Endodermal cell (in vitro differentiated cells): ENCODE measurements around the gene CIDEC. TPM values are rescaled to one million over a fixed set of nuclear protein-coding genes. Genes with fewer than 3 reads are reported as not detected.

ENCODE experiments used
- DNase-seq: peaks from one replicate; pipeline ENCODE4 v3.0.0-alpha.2; 2017
- H3K27ac ChIP-seq: 2 replicates; pipeline ENCODE4 v1.5.1; 2013; ENCODE audit warnings: mild to moderate bottlenecking, low read depth, low read length, moderate library complexity
- H3K27me3 ChIP-seq: 2 replicates; pipeline ENCODE4 v1.6.1; 2013; ENCODE audit warnings: mild to moderate bottlenecking, low read length, moderate library complexity; ENCODE audit not compliant: insufficient read depth, control insufficient read depth, poor library complexity, severe bottlenecking
- H3K36me3 ChIP-seq: 2 replicates; pipeline ENCODE4 v1.7.0; 2013; ENCODE audit warnings: mild to moderate bottlenecking, low read length, moderate library complexity; ENCODE audit not compliant: control insufficient read depth, insufficient read depth
- H3K4me1 ChIP-seq: one replicate; pipeline ENCODE4 v1.7.0; 2013; ENCODE audit warnings: low read length; ENCODE audit not compliant: control insufficient read depth, insufficient read depth
- H3K4me3 ChIP-seq: 2 replicates; pipeline ENCODE4 v1.5.1; 2013; ENCODE audit warnings: mild to moderate bottlenecking, low read length, moderate library complexity
- H3K9ac ChIP-seq: 2 replicates; pipeline ENCODE4 v1.6.1; 2013; ENCODE audit warnings: mild to moderate bottlenecking, low read length, moderate library complexity; ENCODE audit not compliant: poor library complexity, severe bottlenecking; ENCODE audit errors: extremely low read depth
- H3K9me3 ChIP-seq: 2 replicates; pipeline ENCODE4 v1.6.1; 2013; ENCODE audit warnings: mild to moderate bottlenecking, low read length, moderate library complexity; ENCODE audit not compliant: control insufficient read depth
- H3K27ac Mint-ChIP-seq: 2 replicates; pipeline ENCODE4 v1.8.0; 2020; ENCODE audit warnings: mixed read lengths
- H3K27me3 Mint-ChIP-seq: 2 replicates; pipeline ENCODE4 v1.8.0; 2021; ENCODE audit warnings: mild to moderate bottlenecking, mixed read lengths; ENCODE audit not compliant: insufficient read depth
- H3K36me3 Mint-ChIP-seq: 2 replicates; pipeline ENCODE4 v1.8.0; 2020; ENCODE audit warnings: low read depth, mixed read lengths
- H3K4me1 Mint-ChIP-seq: 2 replicates; pipeline ENCODE4 v1.8.0; 2020; ENCODE audit warnings: mixed read lengths
- H3K4me3 Mint-ChIP-seq: 2 replicates; pipeline ENCODE4 v1.8.0; 2020; ENCODE audit warnings: mild to moderate bottlenecking, moderate library complexity, mixed read lengths
- H3K9me3 Mint-ChIP-seq: 2 replicates; pipeline ENCODE4 v1.8.0; 2020; ENCODE audit warnings: mild to moderate bottlenecking, mixed read lengths
- CTCF ChIP-seq: fragments of 200-600 bp; sonication (generic); conservative IDR thresholded peaks from 2 replicates; pipeline ENCODE4 v1.5.0; 2021; ENCODE audit warnings: antibody characterized with exemption, mild to moderate bottlenecking
- WGBS, 2 experiments: methylation state at CpG; one replicate each; pipeline versions ENCODE4 v1.1.5 to v1.1.7; 2013; ENCODE audit warnings: missing lambda C conversion rate in 2 of 2, mixed read lengths in 1 of 2; ENCODE audit not compliant: insufficient coverage in 1 of 2, insufficient read length in 1 of 2; 5-methylcytosine and 5-hydroxymethylcytosine counted together
- total RNA-seq, 2 donors: library from RNA; stranded (reverse); fragmentation: NEBNext Ultra II Directional in 1 of 2; extraction: Animal tissue kit (Norgen Biotek cat#: 25700) in 1 of 2; gene quantifications; 2 replicates in 1 of 2; 3 replicates in 1 of 2; pipeline ENCODE4 v1.2.1, GENCODE V29; 2021

Gene CIDEC
- total RNA-seq, 2 donors from 2014 or later = not detected

DNA sequence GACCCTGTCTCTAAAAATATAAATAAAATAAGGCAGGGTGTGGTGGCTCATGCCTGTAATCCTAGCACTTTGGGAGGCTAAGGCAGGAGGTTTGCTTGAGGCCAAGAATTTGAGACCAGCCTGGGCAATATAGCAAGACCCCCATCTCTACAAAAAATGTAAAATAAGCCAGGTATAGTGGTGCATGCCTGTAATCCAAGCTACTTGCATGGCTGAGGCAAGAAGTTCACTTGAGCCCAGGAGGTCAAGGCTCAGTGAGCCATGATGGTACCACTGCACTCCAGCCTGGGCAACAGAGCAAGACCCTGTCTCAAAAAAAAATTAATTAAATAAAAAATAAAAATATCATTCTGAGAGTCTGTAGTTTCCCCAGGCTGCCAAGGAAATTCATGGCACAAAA is 6.3 kb upstream of the CIDEC start:
- Mint-ChIP-seq H3K36me3 (no peaks in the 10 kb centered on the region), H3K27ac (no peak overlapping the region), H3K4me1 (no peaks in the 10 kb centered on the region), H3K27me3 (no peaks in the 10 kb centered on the region), H3K4me3 (no peak overlapping the region), H3K9me3 (no peaks in the 10 kb centered on the region)
- Histone ChIP-seq H3K4me1 (no peaks in the 10 kb centered on the region), H3K4me3 (no peak overlapping the region), H3K9ac (no peak overlapping the region), H3K27me3 (peaks cover 7% of the 10 kb centered on the region), H3K9me3 (no peaks in the 10 kb centered on the region), H3K36me3 (no peaks in the 10 kb centered on the region), H3K27ac (no peak overlapping the region)
- no peak for DNase-seq
- no peak for TF ChIP-seq CTCF

DNA sequence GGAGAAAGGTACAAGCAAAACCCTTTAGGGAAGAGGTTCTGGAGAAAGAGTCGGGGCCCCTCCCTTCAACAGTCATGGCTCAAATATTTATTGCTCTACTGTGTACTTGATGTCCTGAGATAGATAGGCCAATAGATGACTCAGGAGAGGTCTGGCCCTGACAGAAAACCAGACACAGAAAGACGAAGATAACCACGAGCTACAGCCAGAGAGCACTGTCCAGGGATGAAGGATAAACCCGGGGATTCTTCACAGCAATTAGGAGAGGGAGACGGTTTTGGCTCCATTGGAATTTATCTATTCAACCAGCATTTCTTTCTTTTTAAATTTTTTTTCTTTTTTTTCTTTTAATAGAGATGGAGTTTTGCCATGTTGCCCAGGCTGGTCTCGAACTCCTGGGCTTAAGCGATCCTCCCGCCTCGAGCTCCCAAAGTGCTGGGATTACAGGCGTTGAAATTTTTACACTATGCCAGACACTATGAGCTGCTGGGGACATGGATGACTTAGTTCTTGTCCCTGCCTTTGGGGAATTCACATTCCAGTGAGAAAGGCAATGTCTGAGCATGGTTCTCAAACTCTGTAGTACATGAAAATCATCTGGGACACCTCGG is 4.6 kb upstream of the CIDEC start:
- Histone ChIP-seq H3K27me3 (peaks cover 7% of the 10 kb centered on the region), H3K4me1 (no peaks in the 10 kb centered on the region), H3K9me3 (no peaks in the 10 kb centered on the region), H3K4me3 (no peak overlapping the region), H3K36me3 (no peaks in the 10 kb centered on the region), H3K9ac (no peak overlapping the region), H3K27ac (no peak overlapping the region)
- no peak overlapping the region for H3K4me3 Mint-ChIP-seq
- H3K9me3 Mint-ChIP-seq = no peaks in the 10 kb centered on the region
- 90 to 96% methylated on average over 10 to 11 of the region's 11 CpGs for WGBS, 2 experiments
- H3K27me3 Mint-ChIP-seq = no peaks in the 10 kb centered on the region
- TF ChIP-seq CTCF = no peak
- peak overlapping the region; percentile 41 for H3K27ac Mint-ChIP-seq
- H3K4me1 Mint-ChIP-seq = no peaks in the 10 kb centered on the region
- DNase-seq = no peak
- H3K36me3 Mint-ChIP-seq = no peaks in the 10 kb centered on the region

- WGBS, 2 experiments = 86 to 88% methylated on average over 6 to 7 of the region's 7 CpGs
- H3K9ac ChIP-seq = no peak overlapping the region
- no peaks in the 10 kb centered on the region for H3K4me1 Mint-ChIP-seq
Measured at GRCh38 chr3:9883706-9884554, 3.9 kb upstream of the CIDEC start.

More at GRCh38 chr3:9883706-9884554, 3.9 kb upstream of the CIDEC start:
- no peaks in the 10 kb centered on the region for H3K4me1 ChIP-seq
- no peak overlapping the region for H3K27ac ChIP-seq
- no peak overlapping the region for H3K4me3 ChIP-seq
- H3K27me3 ChIP-seq = peaks cover 7% of the 10 kb centered on the region
- H3K4me3 Mint-ChIP-seq = no peak overlapping the region
- H3K27ac Mint-ChIP-seq = no peak overlapping the region
- no peaks in the 10 kb centered on the region for H3K9me3 Mint-ChIP-seq
- no peak for DNase-seq
- no peak for TF ChIP-seq CTCF
- H3K9me3 ChIP-seq = no peaks in the 10 kb centered on the region
- peaks cover 1% of the 10 kb centered on the region for H3K27me3 Mint-ChIP-seq
- no peaks in the 10 kb centered on the region for H3K36me3 Mint-ChIP-seq
- no peaks in the 10 kb centered on the region for H3K36me3 ChIP-seq
